NCI-H1436 (cell line): ENCODE data around the gene DHX57.

Source experiments
- DNase-seq: peaks from one replicate; lab custom pipeline; 2025; lab: John Stamatoyannopoulos, UW

The DHX57 gene

DNA sequence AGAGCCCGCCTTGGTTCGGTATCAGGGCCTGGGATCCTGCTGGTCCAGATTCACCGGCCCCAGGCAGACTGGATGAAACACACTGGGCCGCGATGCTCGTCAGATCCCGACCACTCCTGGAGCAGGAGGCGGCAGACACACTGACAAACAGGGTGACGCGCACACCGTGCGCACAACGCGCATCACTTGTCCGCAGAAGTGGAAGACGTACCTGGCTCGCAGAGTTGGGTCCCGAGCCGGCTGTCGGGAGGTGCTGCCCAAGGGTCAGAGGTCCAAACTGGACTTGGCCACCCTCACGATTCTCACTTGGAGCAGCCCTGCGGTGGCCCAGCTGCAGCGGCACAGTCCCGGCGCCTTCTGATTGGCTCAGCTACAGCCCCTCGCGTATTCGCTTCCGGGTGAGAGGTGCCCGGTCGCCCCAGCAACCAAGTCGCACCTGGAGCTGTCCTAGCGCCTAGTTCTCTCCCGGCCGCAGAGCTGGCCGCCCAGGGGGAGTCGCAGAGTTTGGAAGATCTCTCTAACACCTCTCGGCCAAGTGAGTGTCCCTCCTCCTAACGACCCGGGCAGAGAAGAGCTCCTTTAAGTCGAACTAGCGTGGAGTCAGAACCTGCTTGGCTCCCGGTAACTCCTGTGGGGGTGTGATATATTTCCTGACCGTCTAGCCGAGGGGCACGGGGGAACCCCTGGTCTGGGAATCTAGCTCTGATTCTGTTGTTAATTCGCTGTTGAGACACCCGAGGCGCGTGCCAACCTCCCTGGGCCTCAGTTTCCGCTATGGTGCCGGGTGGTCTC lies at the start of gene DHX57, which contains the start of gene MORN2:
Gene DHX57 (minus strand): TSS at position 359 of the 792 bp plus-strand sequence. CDS start 7,529 bp downstream, outside the sequence.
Gene MORN2 (plus strand): TSS at position 401 of the 792 bp plus-strand sequence.
- peak; percentile 68 for DNase-seq

DNA sequence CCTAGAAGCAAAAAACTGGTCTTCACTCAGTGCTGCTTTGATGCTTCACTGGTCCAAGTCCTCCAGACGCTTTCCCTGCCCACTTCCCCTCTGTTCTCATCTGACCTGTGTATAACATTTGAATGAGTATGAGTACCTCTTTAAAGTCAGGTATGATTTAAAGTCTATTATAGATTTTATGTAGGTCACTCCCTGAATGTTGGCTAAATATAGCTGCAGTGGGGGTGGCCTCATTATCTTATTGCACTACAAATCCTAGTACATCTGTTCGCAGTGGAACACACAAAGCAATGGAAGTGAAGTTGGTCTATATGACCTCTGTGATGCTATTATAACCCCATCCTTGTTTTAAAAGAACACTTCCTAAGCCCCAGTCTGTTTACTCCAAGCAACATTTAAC lies 47.2 kb upstream of the DHX57 start:
- no peak for DNase-seq

DNA sequence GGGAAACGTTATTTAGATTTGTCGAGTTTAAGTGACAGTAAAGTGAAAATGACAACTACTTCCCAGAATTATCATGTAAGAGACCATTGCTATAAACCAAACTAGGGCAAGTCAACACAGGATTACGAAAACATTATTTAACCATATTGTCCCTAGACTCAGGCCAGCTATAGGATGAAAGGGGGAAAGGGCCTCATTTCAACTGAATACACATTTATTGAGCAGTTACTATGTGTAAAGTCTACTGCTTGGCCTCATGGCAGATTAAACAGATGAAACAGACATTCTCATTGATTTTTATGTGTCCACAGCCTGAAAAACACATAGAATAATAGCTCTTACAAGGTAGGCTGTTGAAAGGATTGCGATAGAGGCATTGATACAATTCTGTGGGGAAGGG lies 46.7 kb upstream of the DHX57 start:
- DNase-seq, result no peak

GRCh38 chr2:38912619-38913018 lies 36.9 kb upstream of the DHX57 start:
- DNase-seq, result no peak

DNA sequence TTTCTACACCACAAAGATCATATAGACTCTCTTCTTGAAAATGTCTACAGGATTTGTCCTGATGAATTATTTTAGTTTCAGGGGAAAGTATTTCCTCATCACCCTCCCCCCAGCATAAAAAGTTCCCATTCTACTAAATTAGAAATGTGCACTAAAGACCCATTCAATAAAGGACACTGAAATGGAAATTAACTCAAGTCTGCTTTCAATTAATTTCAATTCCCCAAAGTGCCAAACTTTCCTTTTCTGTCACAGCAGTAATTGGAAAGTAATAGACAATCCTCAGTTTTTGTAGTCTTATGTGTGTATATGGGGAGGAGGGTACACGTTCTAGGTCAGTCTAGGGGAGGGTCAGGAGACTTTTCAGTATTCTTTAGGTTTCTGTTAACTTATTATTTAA lies 35.5 kb upstream of the DHX57 start:
- DNase-seq, result no peak

DNA sequence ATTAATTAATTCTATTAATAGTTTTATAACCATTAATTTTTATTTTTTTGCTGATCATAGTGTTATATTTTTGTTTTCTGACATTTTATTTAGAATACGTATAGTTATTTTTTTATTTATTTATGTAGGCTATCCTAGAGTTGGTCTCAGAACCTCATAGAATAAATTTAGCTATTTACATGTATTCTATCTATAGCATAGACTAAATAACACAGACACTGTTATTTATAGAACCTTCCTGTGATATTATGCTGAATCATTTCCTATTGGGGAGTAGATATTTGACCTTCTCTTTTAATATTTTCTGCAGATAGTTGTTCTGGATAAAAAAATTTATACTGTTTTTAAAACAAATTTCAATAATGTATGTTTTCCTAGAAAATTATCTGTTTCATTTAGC lies 34.1 kb upstream of the DHX57 start:
- no peak for DNase-seq

- DNase-seq, result no peak
These were observed 32.2 kb upstream of the DHX57 start for GRCh38 chr2:38907743-38908562.

- DNase-seq, result no peak
These were observed 31.5 kb upstream of the DHX57 start for GRCh38 chr2:38907242-38907641.

DNA sequence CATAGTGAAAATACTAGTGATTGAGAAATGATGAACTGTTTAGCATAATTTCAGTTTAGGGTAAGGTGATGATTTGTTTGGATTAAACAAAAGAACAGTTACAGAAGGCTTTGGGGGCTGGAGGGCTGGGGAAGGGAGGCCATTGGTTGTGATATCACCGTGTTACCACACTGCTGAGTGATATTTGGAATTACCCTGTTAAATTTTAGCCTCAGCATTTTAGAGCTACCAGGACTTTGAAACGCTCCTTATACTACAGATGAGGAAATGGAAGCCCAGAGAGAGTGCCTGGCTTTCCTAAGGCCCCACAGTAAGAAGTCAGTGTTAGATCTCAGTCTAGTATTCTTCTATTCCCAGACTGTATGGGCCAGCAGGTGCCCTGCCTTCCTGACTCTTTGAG lies 29.5 kb upstream of the DHX57 start:
- no peak for DNase-seq

DNA sequence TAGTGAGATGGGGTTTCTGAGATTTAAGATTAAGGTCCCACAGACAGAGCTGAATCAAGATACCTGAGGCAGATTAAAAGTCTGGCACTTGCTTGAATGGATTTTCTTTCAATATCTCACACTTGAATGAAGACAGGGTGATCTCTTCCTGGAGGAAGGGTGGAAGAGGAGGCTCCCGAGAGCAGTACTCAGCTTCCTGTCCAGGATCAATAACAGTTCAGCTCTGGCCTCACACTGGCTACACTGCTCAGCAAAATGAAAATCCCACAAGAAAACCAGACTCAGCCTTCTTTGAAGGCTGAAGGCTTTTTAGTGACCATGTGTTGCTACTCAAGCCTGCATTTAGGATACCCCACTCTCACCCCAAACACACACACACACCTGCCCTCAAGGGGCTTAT lies 25.0 kb upstream of the DHX57 start:
- no peak for DNase-seq

DNA sequence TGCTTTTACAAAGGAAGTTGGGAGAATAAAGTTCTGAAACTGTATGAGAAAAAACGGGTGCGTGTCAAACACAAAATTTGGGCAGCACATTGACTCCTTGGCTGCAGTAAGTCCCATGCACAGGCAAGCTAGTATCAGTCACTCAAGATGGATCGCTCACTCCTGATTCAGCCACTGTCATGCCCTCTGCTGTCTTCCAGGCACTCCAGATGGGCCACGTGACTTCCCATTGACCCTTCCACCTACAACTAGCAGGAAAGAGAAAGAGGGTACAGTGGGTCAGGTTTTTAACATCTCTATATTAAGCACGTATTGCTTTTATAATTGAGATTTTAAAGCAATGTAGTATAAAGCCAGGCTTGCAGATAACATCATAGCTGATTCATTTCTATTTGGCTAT lies 22.5 kb upstream of the DHX57 start:
- DNase-seq, result no peak

DNA sequence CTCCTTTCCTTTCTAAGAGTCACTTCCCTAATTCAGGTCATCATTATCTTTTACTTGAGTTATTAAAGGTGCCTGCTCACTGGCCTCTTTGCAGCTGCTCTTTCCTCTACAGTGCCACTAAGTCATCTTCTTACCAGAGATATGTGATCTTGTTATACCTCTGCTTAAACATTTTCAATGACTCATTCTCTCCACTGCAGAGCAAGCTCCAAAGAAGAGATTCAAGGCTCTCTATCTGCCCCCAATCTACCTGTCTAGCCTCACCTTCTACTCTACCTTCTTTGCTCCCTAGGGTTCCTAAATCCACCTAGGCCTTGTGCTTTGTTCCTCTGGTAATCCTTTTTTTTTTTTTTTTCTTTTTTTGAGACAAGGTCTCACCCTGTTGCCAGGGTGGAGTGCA lies 17.1 kb upstream of the DHX57 start:
- no peak for DNase-seq

- no peak for DNase-seq
These were observed 13.8 kb upstream of the DHX57 start, which contains the start of gene ARHGEF33 for GRCh38 chr2:38889575-38889974. ARHGEF33 (plus strand) TSS chr2:38889875; CDS start chr2:38919448, 29,573 bp downstream.

- no peak for DNase-seq
These were observed 13.3 kb upstream of the DHX57 start for GRCh38 chr2:38889045-38889444.

GRCh38 chr2:38887902-38888554 lies 12.3 kb upstream of the DHX57 start:
- no peak for DNase-seq

- no peak for DNase-seq
These were observed 11.6 kb upstream of the DHX57 start for GRCh38 chr2:38887347-38887746.

- DNase-seq, result no peak
These were observed 10.3 kb upstream of the DHX57 start for GRCh38 chr2:38886063-38886462.

- no peak for DNase-seq
These were observed 673 bp upstream of the DHX57 start for GRCh38 chr2:38876407-38876806.

- DNase-seq, result no peak
These were observed 533 bp downstream of the DHX57 start for GRCh38 chr2:38875227-38875575.

- no peak for DNase-seq
These were observed 2.0 kb downstream of the DHX57 start for GRCh38 chr2:38873763-38874162.

- DNase-seq, result no peak
These were observed 4.3 kb downstream of the DHX57 start for GRCh38 chr2:38871432-38871831.

- DNase-seq, result no peak
These were observed 8.8 kb downstream of the DHX57 start for GRCh38 chr2:38866773-38867443.
